ENCODE measurements around the gene BTN2A1. TPM values are rescaled to one million over a fixed set of nuclear protein-coding genes. Genes with fewer than 3 reads are reported as not detected.

The BTN2A1 gene
- polyA plus RNA-seq, 1 of the 3 experiments (the other 2 are of a cell fraction) = 21.2 TPM

GRCh38 chr6:26468829-26469228 lies 11.1 kb downstream of the BTN2A1 start (continued):
- TF ChIP-seq CTCF (IDR thresholded peaks at IDR 0.05) (no peak), JUND (IDR thresholded peaks at IDR 0.05) (no peak), NRF1 (IDR thresholded peaks at IDR 0.05; ENCODE audit: low read depth, low read length) (no peak), RXRA (IDR thresholded peaks at IDR 0.05; ENCODE audit: borderline replicate concordance, low read depth) (no peak), EZH2phosphoT487 (IDR thresholded peaks at IDR 0.05; ENCODE audit: borderline replicate concordance, low read depth) (no peak), RFX5 (IDR thresholded peaks at IDR 0.05; ENCODE audit: low read length) (no peak), MXI1 (IDR thresholded peaks at IDR 0.05; ENCODE audit: low read depth, low read length) (no peak)

- H3F3A ChIP-seq (replicated peaks; ENCODE audit: insufficient read depth) = peaks cover 6% of the 10 kb centered on the region
- H3K4me3 ChIP-seq (ENCODE audit: low read depth in 2 of 2, low read length in 1 of 2) = no peak overlapping the region
- H2AFZ ChIP-seq (ENCODE audit: low read depth) = no peak overlapping the region
- no peaks in the 10 kb centered on the region for H3K79me2 ChIP-seq (ENCODE audit: insufficient read depth)
- WGBS (ENCODE audit: low lambda C conversion rate) = 84% methylated on average over 4 of the region's 4 CpGs
- peaks cover 9 to 12% of the 10 kb centered on the region in 2 experiments; a peak in 3 of 4 replicates for H3K4me1 ChIP-seq (ENCODE audit: control insufficient read depth in 1 of 2, insufficient read depth in 2 of 2, low read depth in 1 of 2, low read length in 1 of 2)
- no peak overlapping the region for H3K27ac ChIP-seq (ENCODE audit: low read depth in 2 of 2, low read length in 1 of 2)
- POLR2A ChIA-PET = no interaction called here
- H3K4me2 ChIP-seq = no peak overlapping the region
- TF ChIP-seq MEF2A (IDR thresholded peaks at IDR 0.05; ENCODE audit: borderline replicate concordance, low read depth) (no peak), YY1 (IDR thresholded peaks at IDR 0.05; ENCODE audit: low read depth) (no peak), RCOR1 (IDR thresholded peaks at IDR 0.05; ENCODE audit: low read length) (no peak), TCF12 (IDR thresholded peaks at IDR 0.05) (no peak), USF1 (IDR thresholded peaks at IDR 0.05; ENCODE audit: borderline replicate concordance, low read depth) (no peak), NRF1 (IDR thresholded peaks at IDR 0.05; ENCODE audit: low read depth, low read length) (no peak), IRF3 (IDR thresholded peaks at IDR 0.05; ENCODE audit: low read depth, low read length) (no peak), CTCF (IDR thresholded peaks at IDR 0.05) (no peak), ELF1 (IDR thresholded peaks at IDR 0.05) (no peak), TAF1 (IDR thresholded peaks at IDR 0.05; ENCODE audit: borderline replicate concordance, low read depth, low read length) (no peak), RAD21 (IDR thresholded peaks at IDR 0.05; ENCODE audit: low read length) (no peak), REST (IDR thresholded peaks at IDR 0.05; ENCODE audit: low read depth, low read length) (no peak)
- no peaks in the 10 kb centered on the region for H3K27me3 ChIP-seq (ENCODE audit: insufficient read depth)
- H3K9me2 ChIP-seq = no peaks in the 10 kb centered on the region
- peaks cover 28 to 31% of the 10 kb centered on the region in 2 experiments for H3K36me3 ChIP-seq (replicated peaks in 1 of 2; ENCODE audit: control insufficient read depth in 1 of 2, insufficient read depth in 2 of 2, low read length in 1 of 2)
- H4K20me1 ChIP-seq (ENCODE audit: insufficient read depth) = no peaks in the 10 kb centered on the region
- CTCF ChIA-PET = no interaction called here
- no peak for DNase-seq
- H3K9ac ChIP-seq = no peak overlapping the region
- H3K9me3 ChIP-seq = no peaks in the 10 kb centered on the region
Measured at GRCh38 chr6:26470643-26471042, 12.9 kb downstream of the BTN2A1 start.
